Measurements from ENCODE around the gene NCEH1. TPM values are rescaled to one million over a fixed set of nuclear protein-coding genes. Genes with fewer than 3 reads are reported as not detected.
A peak's percentile ranks its signal among the peaks of the same experiment; 100 is the strongest.
"Not testable (repeated sequence)": the region's sequence is repeated elsewhere in the genome, so short reads cannot be mapped to it uniquely, and the experiment has no call there.

Gene NCEH1
- total and polyA plus RNA-seq, 8 donors, result 2.6 to 26.0 (median 6.3) TPM

- ATAC-seq, result no peak
- Histone ChIP-seq H3K4me3 (no peak overlapping the region), H3K27me3 (no peaks in the 10 kb centered on the region), H3K9me3 (no peaks in the 10 kb centered on the region), H3K27ac (no peak overlapping the region), H3K36me3 (no peaks in the 10 kb centered on the region), H3K4me1 (peaks cover 6 to 24% (median 13%) of the 10 kb centered on the region in 3 donors)
- DNase-seq, result no peak
- TF ChIP-seq CTCF (IDR thresholded peaks at IDR 0.05), result no peak
- no peak for FAIRE-seq
- 93 to 95% methylated on average over 3 of the region's 3 CpGs for WGBS, 2 donors
- intact Hi-C loops (cut with DNase I), result loop anchor here in 2 of 3 donors (10.0 kb wide), 2 partner anchors 104 to 114 kb away; no protein-coding TSS in a partner anchor
These were observed 112.0 kb downstream of the NCEH1 start for GRCh38 chr3:172598904-172599303.

- no peak for FAIRE-seq
- intact Hi-C loops (cut with DNase I), result loop anchor here in 2 of 3 donors (10.0 kb wide), 2 partner anchors 102 to 112 kb away; no protein-coding TSS in a partner anchor
- H3K27ac ChIP-seq, result peak overlapping the region in 2 of 4 donors; percentile 89 to 92
- H3K27me3 ChIP-seq, result no peaks in the 10 kb centered on the region
- no peaks in the 10 kb centered on the region for H3K9me3 ChIP-seq
- H3K36me3 ChIP-seq, result no peaks in the 10 kb centered on the region
- no peak overlapping the region for H3K4me3 ChIP-seq
- WGBS, 2 donors, result 6 to 18% methylated on average over 2 of the region's 2 CpGs
- H3K4me1 ChIP-seq, result peaks cover 6 to 19% (median 9%) of the 10 kb centered on the region in 3 donors
- no peak for TF ChIP-seq CTCF (IDR thresholded peaks at IDR 0.05)
- no peak for DNase-seq
- no peak for ATAC-seq
These were observed 114.5 kb downstream of the NCEH1 start for GRCh38 chr3:172596394-172596706.

DNA sequence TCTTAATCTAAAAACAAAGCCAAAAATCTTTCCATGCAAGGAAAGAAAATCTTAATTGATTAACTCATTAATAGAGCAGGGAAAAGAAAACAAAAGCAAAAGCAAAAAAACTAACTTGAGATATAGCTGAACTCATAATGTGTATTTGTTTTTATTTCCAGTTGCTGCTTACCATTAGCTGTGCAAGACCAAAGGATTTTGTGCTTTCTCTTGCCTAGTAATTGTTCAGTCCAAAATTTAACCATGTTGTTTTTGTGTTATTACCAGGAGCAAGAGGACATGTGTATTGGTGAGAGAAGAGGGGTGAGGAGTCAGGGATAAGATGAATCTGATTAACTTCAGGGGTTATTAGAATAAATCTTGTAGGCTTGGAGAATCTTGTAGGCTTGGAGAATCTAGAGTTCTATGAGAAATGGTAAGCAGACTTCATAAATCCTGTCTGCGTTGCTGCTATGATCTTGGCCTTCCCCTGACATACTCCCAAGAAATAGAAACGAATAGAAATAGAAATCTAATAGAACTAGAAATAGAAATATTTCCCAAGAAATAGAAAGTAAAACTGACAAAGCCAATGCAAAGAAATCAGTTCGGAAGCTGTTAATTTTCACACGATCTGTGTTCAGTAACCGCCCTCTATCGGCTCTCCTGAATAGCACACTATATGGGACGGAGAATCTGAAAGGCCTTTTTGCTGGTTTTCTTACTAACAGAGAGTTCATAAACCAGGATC is 115.0 kb downstream of the NCEH1 start:
- FAIRE-seq (peak; percentile 91), DNase-seq (peak in 2 of 6 donors; percentile 31 to 42), ATAC-seq (peak; percentile 77 to 91 (median 84))
- intact Hi-C loops (cut with DNase I), result loop anchor here in 2 of 3 donors (10.0 kb wide), 2 partner anchors 101 to 111 kb away; no protein-coding TSS in a partner anchor
- peak; percentile 41 to 70 (median 52) for TF ChIP-seq CTCF (IDR thresholded peaks at IDR 0.05)
- H3K4me3 ChIP-seq, result peak overlapping the region in 3 of 4 donors; percentile 1 to 33 (median 18)
- 2 to 5% methylated on average over 7 of the region's 7 CpGs for WGBS, 2 donors
- no peaks in the 10 kb centered on the region for H3K9me3 ChIP-seq
- no peaks in the 10 kb centered on the region for H3K27me3 ChIP-seq
- peaks cover 6 to 19% (median 9%) of the 10 kb centered on the region in 3 donors for H3K4me1 ChIP-seq
- H3K27ac ChIP-seq, result peak overlapping the region in 3 of 4 donors; percentile 17 to 92 (median 89)
- no peaks in the 10 kb centered on the region for H3K36me3 ChIP-seq

- H3K36me3 ChIP-seq, H3K9me3 ChIP-seq, H3K27me3 ChIP-seq, DNase-seq: not testable (repeated sequence)
- peak overlapping the region in 3 of 4 donors; percentile 1 to 27 (median 18) for H3K4me3 ChIP-seq
- H3K4me1 ChIP-seq, result peaks cover 6 to 19% (median 9%) of the 10 kb centered on the region in 3 donors
- intact Hi-C loops (cut with DNase I), result loop anchor here in 2 of 3 donors (10.0 kb wide), 2 partner anchors 100 to 110 kb away; no protein-coding TSS in a partner anchor
- 33 to 36% methylated on average over 11 of the region's 11 CpGs for WGBS, 2 donors
- peak overlapping the region; percentile 53 to 92 (median 80) for H3K27ac ChIP-seq
- FAIRE-seq, result peak; percentile 9
- ATAC-seq, result peak; percentile 75 to 90 (median 78)
These were observed 115.8 kb downstream of the NCEH1 start for GRCh38 chr3:172594900-172595663.

GRCh38 chr3:172592898-172593669 is 117.8 kb downstream of the NCEH1 start:
- no peak overlapping the region for H3K27ac ChIP-seq
- no peak overlapping the region for H3K4me3 ChIP-seq
- H3K4me1 ChIP-seq, result peaks cover 6 to 19% (median 9%) of the 10 kb centered on the region in 3 donors
- no peaks in the 10 kb centered on the region for H3K36me3 ChIP-seq
- H3K9me3 ChIP-seq, result no peaks in the 10 kb centered on the region
- FAIRE-seq (no peak), ATAC-seq (no peak), DNase-seq (no peak)
- WGBS, 2 donors, result 94 to 95% methylated on average over 11 of the region's 11 CpGs
- H3K27me3 ChIP-seq, result no peaks in the 10 kb centered on the region
- no peak for TF ChIP-seq CTCF (IDR thresholded peaks at IDR 0.05)
- intact Hi-C loops (cut with DNase I), result loop anchor here in 2 of 3 donors (10.0 kb wide), 2 partner anchors 98 to 108 kb away; no protein-coding TSS in a partner anchor
